SK-N-MC (cell line): ENCODE measurements around the gene ZNF823.

Experiments
- EZH2 ChIP-seq: fragments of 200-600 bp; sonication (generic); IDR thresholded peaks from one replicate; pipeline ENCODE4 v1.6.1; 2017; ENCODE audit warnings: antibody characterized with exemption
- FOXP2 ChIP-seq: optimal IDR thresholded peaks from 2 replicates; pipeline ENCODE3; 2011; ENCODE audit warnings: mild to moderate bottlenecking, moderate library complexity; ENCODE audit not compliant: insufficient read depth; ENCODE audit errors: extremely low read length, control extremely low read depth
- POLR2AphosphoS5 ChIP-seq: IDR thresholded peaks from 2 replicates; pipeline ENCODE4 v1.6.1; 2012; ENCODE audit warnings: mild to moderate bottlenecking, low read depth, low read length, borderline replicate concordance

DNA sequence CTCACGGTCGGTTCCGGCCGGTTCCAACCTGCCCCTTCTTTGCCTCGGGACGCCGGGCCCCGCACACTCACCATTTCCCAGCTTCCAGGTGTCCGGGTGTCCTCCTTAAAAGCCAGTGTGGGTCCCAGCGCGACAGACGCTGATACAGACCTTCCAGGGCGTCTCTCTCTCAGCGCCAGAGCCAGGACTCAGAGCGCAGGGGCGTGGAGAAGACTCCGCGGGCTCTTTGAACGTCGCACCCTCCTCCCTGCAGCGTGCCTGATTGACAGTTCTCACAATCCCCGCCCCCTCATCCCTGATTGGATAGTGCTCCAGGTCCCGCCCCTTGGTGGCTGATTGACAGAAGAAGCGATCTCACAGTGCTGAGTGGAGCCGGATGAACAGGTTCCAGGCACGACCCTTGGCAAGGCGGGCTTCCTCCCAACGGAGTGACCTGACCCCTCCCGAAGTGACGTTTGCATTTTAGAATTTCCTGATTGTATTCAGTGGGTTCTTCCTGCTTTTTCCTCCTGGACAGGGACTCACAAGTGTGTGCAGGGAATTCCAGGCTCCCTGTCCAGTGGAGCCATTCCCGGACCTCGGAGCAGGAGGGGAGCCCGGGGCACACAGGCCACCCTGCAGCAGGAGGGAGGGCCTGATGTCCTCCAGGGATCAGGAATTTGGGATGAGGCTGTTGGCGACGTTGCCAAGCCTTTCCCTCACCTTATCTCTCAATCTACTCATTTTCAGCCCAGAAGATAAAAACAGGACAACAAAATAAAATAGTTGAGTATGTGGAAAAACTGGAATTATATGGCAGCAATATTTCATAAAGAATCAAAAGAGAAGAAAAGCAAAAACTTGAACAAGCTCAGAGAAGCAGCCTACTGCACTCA, at the start of gene ZNF823:
- TF ChIP-seq POLR2AphosphoS5: peak; percentile 82
- no peak for TF ChIP-seq EZH2
- peak; percentile 78 for TF ChIP-seq FOXP2
